GM19372 (cell line): ENCODE data around the gene POLR2E.

Source experiments
- ATAC-seq: cut with Tn5 transposase; IDR thresholded peaks from one replicate; pipeline ENCODE4 v1.9.1; 2021; ENCODE audit warnings: mild to moderate bottlenecking, low read depth, moderate library complexity; ENCODE audit not compliant: unreplicated experiment

Gene POLR2E

GRCh38 chr19:1066748-1067340 is 28.3 kb downstream of the POLR2E start, which contains the start of gene ARHGAP45:
Gene ARHGAP45, plus strand, starts transcription at chr19:1067167. Its CDS starts 239 bp downstream, at chr19:1067406.
- ATAC-seq: peak; percentile 44

- no peak for ATAC-seq
Measured at GRCh38 chr19:1066251-1066747, 28.9 kb downstream of the POLR2E start.

DNA sequence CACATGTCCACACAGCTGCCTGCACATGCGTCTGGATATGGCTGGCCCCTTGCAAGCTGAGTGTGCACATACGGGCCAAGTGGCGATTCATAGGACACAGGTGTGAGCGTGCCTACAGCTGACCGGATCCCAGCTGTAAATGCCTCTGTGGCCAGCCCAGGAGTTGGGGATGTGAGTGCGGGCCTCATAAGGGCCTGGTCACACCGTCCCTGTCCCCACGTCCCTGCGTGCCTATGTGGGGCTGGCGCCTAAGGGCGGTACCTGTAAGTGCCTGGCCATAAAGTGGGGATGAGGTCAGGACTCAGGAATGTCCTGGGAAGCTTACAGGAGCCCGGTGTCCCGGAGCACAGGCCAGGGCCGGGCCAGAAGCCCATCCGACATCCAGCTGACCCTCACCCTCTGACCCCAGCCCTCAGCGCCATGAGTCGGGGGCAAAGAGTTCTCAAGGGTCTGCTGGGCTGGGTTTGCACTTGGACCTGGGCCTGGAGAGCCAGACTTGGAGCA is 29.5 kb downstream of the POLR2E start:
- no peak for ATAC-seq

GRCh38 chr19:1064661-1065605 is 30.2 kb downstream of the POLR2E start:
- no peak for ATAC-seq

GRCh38 chr19:1063909-1064660 is 31.1 kb downstream of the POLR2E start:
- no peak for ATAC-seq

GRCh38 chr19:1063030-1063908 is 31.9 kb downstream of the POLR2E start:
- no peak for ATAC-seq

DNA sequence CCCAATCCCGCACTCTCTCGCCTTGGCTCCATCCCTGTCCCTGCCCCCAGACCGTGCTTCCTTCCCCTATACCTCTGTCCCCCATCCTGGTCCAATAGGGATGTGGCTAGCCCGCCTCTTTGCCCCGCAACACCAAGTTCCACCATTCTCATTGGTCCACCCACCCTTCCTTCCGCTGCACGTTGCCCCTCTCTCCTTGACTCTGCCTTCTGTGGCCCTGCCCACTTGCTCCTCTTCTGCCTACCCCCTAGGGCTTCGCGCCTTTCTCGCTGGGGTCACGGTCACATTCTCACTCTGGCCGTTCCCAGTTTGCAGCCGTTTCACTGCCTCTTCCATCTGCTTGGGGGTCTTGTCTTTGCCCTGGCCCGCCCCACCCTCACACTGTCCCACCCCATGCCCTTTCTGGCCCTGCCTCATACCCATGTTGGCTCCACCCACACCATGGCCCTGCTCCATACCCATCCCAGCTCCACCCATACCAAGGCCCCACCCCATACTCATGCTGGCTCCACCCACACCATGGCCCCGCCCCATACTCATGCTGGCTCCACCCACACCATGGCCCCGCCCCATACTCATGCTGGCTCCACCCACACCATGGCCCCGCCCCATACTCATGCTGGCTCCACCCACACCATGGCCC is 32.7 kb downstream of the POLR2E start:
- ATAC-seq: no peak

DNA sequence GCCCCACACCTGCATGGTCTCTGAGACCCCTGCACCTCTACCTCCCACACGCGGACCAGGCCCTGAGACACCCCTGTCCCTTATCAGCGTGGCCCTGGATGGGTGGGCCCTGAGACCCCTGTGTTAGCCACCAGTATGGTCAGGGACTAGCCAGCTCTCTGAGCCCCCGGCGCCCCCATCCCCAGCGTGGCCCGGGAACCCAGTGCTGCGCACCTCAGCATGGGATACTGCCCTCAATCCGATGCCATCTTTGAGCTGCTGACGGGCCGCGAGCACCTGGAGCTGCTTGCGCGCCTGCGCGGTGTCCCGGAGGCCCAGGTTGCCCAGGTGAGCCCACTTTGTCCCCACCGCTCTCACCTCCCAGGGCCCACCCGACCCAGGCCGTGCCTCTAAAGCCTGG is 33.2 kb downstream of the POLR2E start:
- ATAC-seq: no peak

GRCh38 chr19:1060689-1061088 is 34.5 kb downstream of the POLR2E start:
- no peak for ATAC-seq

DNA sequence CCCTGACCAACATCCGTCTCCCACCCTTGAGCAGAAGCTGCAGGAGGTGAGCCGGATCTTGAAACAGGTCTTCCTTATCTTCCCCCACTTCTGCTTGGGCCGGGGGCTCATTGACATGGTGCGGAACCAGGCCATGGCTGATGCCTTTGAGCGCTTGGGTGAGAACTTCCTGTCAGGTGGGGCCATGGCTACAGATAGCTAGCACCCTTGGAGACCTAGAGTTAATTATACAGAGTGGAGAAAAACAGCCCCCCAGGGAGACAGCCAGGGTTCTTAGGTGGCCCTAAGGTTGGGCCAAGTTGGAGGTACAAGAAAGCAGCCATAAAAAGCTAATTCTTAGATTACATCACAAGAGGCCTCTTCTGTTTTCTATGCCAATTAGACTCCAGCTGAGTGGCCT is 37.1 kb downstream of the POLR2E start:
- ATAC-seq: no peak

DNA sequence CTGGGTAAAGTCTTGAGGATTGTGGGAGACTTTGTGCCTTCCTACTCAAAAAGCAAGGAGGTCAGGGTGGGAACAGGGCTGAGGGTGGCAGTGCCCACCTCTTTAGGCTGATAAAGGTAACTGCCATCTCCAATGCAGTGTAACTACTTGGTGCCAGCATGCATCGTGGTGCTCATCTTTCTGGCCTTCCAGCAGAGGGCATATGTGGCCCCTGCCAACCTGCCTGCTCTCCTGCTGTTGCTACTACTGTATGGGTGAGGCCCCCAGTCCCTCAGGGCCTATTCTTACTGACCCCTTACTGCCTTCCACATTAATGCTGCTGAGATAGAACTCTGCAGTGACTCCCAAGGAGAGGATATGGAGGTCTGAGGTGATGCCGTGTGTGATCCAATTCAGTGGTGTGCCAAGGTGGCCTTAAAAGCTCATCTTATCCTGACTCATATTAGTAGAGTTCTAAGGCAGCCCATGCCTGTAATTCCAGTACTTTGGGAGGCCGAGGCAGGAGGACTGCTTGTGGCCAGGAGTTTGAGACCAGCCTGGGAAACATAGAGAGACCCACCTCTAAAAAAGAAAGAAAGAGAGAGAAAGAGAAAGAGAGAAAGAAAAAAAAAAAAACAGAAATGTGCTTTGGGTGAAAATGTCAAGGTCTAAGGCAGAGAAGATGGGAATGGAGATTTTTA is 37.9 kb downstream of the POLR2E start:
- ATAC-seq: no peak

GRCh38 chr19:1055886-1056620 is 39.1 kb downstream of the POLR2E start:
- no peak for ATAC-seq

DNA sequence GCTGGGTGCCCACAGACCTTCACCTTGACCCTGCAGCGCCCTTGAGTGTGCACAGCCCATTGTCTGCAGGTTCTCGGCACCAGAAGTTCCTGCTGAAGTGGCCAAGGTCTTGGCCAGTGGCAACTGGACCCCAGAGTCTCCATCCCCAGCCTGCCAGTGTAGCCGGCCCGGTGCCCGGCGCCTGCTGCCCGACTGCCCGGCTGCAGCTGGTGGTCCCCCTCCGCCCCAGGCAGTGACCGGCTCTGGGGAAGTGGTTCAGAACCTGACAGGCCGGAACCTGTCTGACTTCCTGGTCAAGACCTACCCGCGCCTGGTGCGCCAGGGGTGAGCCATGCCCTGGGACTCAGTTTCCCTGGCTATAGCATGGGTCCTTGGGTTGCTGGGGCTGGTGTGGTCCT is 40.1 kb downstream of the POLR2E start:
- ATAC-seq: no peak

- no peak for ATAC-seq
Measured at GRCh38 chr19:1054102-1055027, 40.8 kb downstream of the POLR2E start.

- ATAC-seq: no peak
Measured at GRCh38 chr19:1053176-1054101, 41.7 kb downstream of the POLR2E start.
